WTC11 (cell line): ENCODE results near the gene ZNF425. TPM values are rescaled to one million over a fixed set of nuclear protein-coding genes. Genes with fewer than 3 reads are reported as not detected.
A peak's percentile ranks its signal among the peaks of the same experiment; 100 is the strongest.

Source experiments
- AR ChIP-seq: fragments of 250-450 bp; sonication (Bioruptor Pico); IDR thresholded peaks from 2 replicates; pipeline ENCODE4 v1.9.0; 2021; ENCODE audit warnings: mild to moderate bottlenecking
- ARID4B ChIP-seq: sonication (generic); formaldehyde crosslinking; IDR thresholded peaks from 2 replicates; pipeline ENCODE4 v1.8.0; 2023; ENCODE audit warnings: missing genetic modification reagents, mild to moderate bottlenecking, borderline replicate concordance
- ATF1 ChIP-seq: sonication (generic); formaldehyde crosslinking; IDR thresholded peaks from 2 replicates; pipeline ENCODE4 v1.8.1; 2023; ENCODE audit warnings: mild to moderate bottlenecking, moderate library complexity, missing genetic modification reagents
- CBFB ChIP-seq: sonication (generic); formaldehyde crosslinking; IDR thresholded peaks from 2 replicates; pipeline ENCODE4 v1.8.1; 2022; ENCODE audit warnings: mild to moderate bottlenecking, low read depth, missing genetic modification reagents
- ETV6 ChIP-seq: sonication (generic); formaldehyde crosslinking; IDR thresholded peaks from 2 replicates; pipeline ENCODE4 v1.8.1; 2022; ENCODE audit warnings: mild to moderate bottlenecking, missing genetic modification reagents
- FOXK1 ChIP-seq: sonication (generic); formaldehyde crosslinking; IDR thresholded peaks from 2 replicates; pipeline ENCODE4 v1.8.0; 2022; ENCODE audit warnings: mild to moderate bottlenecking, moderate library complexity, missing genetic modification reagents
- JAZF1 ChIP-seq: fragments of 250-450 bp; sonication (Bioruptor Pico); IDR thresholded peaks from 2 replicates; pipeline ENCODE4 v1.9.0; 2021; ENCODE audit warnings: moderate library complexity, mild to moderate bottlenecking, inconsistent platforms
- JUN ChIP-seq: sonication (generic); formaldehyde crosslinking; IDR thresholded peaks from 2 replicates; pipeline ENCODE4 v1.8.0; 2023; ENCODE audit warnings: mild to moderate bottlenecking, missing genetic modification reagents
- OVOL2 ChIP-seq: fragments of 250-450 bp; sonication (Bioruptor Pico); IDR thresholded peaks from 2 replicates; pipeline ENCODE4 v1.9.0; 2021; ENCODE audit warnings: mild to moderate bottlenecking, borderline replicate concordance
- PRRX2 ChIP-seq: fragments of 250-450 bp; sonication (Bioruptor Pico); IDR thresholded peaks from 2 replicates; pipeline ENCODE4 v1.8.0; 2021; ENCODE audit warnings: mild to moderate bottlenecking
- ZNF121 ChIP-seq: sonication (generic); formaldehyde crosslinking; IDR thresholded peaks from 2 replicates; pipeline ENCODE4 v1.8.0; 2023; ENCODE audit warnings: missing genetic modification reagents
- ZNF219 ChIP-seq: sonication (generic); formaldehyde crosslinking; IDR thresholded peaks from 2 replicates; pipeline ENCODE4 v1.8.0; 2023; ENCODE audit warnings: missing genetic modification reagents, mild to moderate bottlenecking, borderline replicate concordance
- total RNA-seq: library from RNA; stranded (reverse); gene quantifications from 3 replicates; pipeline ENCODE4 v1.2.3, GENCODE V29; 2021
- TF ChIP-seq, protein P1 (sequence below): sonication (generic); formaldehyde crosslinking; IDR thresholded peaks from 2 replicates; pipeline ENCODE4 v1.8.1; 2023; ENCODE audit warnings: mild to moderate bottlenecking, missing genetic modification reagents, moderate library complexity
- TF ChIP-seq, protein P2 (sequence below): sonication (generic); formaldehyde crosslinking; conservative IDR thresholded peaks from 2 replicates; pipeline ENCODE4 v1.8.1; 2023; ENCODE audit warnings: mild to moderate bottlenecking, low read depth, missing genetic modification reagents, moderate library complexity
- TF ChIP-seq, protein P3 (sequence below): sonication (generic); formaldehyde crosslinking; IDR thresholded peaks from 2 replicates; pipeline ENCODE4 v1.8.0; 2022; ENCODE audit warnings: mild to moderate bottlenecking, missing genetic modification reagents

The ZNF425 gene
- total RNA-seq, 1 experiment from 2014 or later = 3.8 TPM

GRCh38 chr7:149125863-149126661 lies at the start of gene ZNF425 (continued):
- peak; percentile 66; the same call in 1 of the 2 replicates for TF ChIP-seq JUN
- TF ChIP-seq, protein P1, sequence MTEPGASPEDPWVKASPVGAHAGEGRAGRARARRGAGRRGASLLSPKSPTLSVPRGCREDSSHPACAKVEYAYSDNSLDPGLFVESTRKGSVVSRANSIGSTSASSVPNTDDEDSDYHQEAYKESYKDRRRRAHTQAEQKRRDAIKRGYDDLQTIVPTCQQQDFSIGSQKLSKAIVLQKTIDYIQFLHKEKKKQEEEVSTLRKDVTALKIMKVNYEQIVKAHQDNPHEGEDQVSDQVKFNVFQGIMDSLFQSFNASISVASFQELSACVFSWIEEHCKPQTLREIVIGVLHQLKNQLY (CRISPR knock-in tag) = no peak
- TF ChIP-seq OVOL2 (CRISPR knock-in tag) = peak; percentile 87; the same call in 1 of the 2 replicates
- TF ChIP-seq, protein P2, sequence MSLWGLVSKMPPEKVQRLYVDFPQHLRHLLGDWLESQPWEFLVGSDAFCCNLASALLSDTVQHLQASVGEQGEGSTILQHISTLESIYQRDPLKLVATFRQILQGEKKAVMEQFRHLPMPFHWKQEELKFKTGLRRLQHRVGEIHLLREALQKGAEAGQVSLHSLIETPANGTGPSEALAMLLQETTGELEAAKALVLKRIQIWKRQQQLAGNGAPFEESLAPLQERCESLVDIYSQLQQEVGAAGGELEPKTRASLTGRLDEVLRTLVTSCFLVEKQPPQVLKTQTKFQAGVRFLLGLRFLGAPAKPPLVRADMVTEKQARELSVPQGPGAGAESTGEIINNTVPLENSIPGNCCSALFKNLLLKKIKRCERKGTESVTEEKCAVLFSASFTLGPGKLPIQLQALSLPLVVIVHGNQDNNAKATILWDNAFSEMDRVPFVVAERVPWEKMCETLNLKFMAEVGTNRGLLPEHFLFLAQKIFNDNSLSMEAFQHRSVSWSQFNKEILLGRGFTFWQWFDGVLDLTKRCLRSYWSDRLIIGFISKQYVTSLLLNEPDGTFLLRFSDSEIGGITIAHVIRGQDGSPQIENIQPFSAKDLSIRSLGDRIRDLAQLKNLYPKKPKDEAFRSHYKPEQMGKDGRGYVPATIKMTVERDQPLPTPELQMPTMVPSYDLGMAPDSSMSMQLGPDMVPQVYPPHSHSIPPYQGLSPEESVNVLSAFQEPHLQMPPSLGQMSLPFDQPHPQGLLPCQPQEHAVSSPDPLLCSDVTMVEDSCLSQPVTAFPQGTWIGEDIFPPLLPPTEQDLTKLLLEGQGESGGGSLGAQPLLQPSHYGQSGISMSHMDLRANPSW (CRISPR knock-in tag) = no peak
- TF ChIP-seq ETV6 (CRISPR knock-in tag) = peak; percentile 97
- peak; percentile 89 for TF ChIP-seq FOXK1 (CRISPR knock-in tag)
- peak; percentile 71; the same call in 1 of the 2 replicates for TF ChIP-seq AR (CRISPR knock-in tag)
- 0 out of 2 replicates have a peak, but pooled peaks have one; percentile 95 for TF ChIP-seq CBFB (CRISPR knock-in tag)
- peak; percentile 54; the same call in 1 of the 2 replicates for TF ChIP-seq ARID4B
- no peak; the same call in 1 of the 2 replicates for TF ChIP-seq ZNF121
- TF ChIP-seq, protein P3, sequence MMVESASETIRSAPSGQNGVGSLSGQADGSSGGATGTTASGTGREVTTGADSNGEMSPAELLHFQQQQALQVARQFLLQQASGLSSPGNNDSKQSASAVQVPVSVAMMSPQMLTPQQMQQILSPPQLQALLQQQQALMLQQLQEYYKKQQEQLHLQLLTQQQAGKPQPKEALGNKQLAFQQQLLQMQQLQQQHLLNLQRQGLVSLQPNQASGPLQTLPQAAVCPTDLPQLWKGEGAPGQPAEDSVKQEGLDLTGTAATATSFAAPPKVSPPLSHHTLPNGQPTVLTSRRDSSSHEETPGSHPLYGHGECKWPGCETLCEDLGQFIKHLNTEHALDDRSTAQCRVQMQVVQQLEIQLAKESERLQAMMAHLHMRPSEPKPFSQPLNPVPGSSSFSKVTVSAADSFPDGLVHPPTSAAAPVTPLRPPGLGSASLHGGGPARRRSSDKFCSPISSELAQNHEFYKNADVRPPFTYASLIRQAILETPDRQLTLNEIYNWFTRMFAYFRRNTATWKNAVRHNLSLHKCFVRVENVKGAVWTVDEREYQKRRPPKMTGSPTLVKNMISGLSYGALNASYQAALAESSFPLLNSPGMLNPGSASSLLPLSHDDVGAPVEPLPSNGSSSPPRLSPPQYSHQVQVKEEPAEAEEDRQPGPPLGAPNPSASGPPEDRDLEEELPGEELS (CRISPR knock-in tag) = peak; percentile 92
- peak; percentile 83; the same call in 1 of the 2 replicates for TF ChIP-seq PRRX2 (CRISPR knock-in tag)
- 0 out of 2 replicates have a peak, but pooled peaks have one; percentile 33 for TF ChIP-seq ATF1 (CRISPR knock-in tag)
- TF ChIP-seq ZNF219 (CRISPR knock-in tag) = no peak
- TF ChIP-seq JAZF1 = no peak
